B cell (primary cell): ENCODE results near the gene CCDC85A.

Experiments used
- EZH2 ChIP-seq: IDR thresholded peaks from 2 replicates; pipeline ENCODE4 v1.6.1; 2012; ENCODE audit warnings: borderline replicate concordance, low read depth, mild to moderate bottlenecking, moderate library complexity, low read length; ENCODE audit not compliant: insufficient read depth, poor library complexity, severe bottlenecking
- TF ChIP-seq, protein P1 (sequence below): fragments of 200-600 bp; IDR thresholded peaks from one replicate; pipeline ENCODE4 v1.8.0; 2022; ENCODE audit warnings: antibody characterized with exemption, mild to moderate bottlenecking

DNA sequence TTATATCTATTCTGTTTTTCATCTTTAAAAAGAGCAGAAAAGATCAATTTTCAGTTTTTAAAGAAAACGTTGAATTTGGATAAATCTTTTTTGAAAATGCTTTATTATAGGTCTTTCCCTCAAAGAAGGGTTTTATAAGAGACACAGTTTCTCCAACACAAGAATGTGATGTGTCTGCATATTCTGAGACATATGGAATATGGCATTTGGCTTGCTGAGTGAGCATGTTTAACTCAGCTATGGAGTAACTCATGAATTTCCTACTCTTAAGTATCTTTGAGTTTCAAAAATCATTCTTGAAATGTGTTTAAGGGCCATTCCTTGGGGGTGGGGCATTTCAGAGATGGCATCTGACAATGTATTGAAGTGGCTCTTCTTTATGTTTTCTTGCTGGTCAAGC is 191.5 kb downstream of the CCDC85A start:
- TF ChIP-seq, protein P1, sequence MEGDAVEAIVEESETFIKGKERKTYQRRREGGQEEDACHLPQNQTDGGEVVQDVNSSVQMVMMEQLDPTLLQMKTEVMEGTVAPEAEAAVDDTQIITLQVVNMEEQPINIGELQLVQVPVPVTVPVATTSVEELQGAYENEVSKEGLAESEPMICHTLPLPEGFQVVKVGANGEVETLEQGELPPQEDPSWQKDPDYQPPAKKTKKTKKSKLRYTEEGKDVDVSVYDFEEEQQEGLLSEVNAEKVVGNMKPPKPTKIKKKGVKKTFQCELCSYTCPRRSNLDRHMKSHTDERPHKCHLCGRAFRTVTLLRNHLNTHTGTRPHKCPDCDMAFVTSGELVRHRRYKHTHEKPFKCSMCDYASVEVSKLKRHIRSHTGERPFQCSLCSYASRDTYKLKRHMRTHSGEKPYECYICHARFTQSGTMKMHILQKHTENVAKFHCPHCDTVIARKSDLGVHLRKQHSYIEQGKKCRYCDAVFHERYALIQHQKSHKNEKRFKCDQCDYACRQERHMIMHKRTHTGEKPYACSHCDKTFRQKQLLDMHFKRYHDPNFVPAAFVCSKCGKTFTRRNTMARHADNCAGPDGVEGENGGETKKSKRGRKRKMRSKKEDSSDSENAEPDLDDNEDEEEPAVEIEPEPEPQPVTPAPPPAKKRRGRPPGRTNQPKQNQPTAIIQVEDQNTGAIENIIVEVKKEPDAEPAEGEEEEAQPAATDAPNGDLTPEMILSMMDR, result no peak
- no peak for TF ChIP-seq EZH2
